HepG2 (cell line): ENCODE measurements around the gene SP3. TPM values are rescaled to one million over a fixed set of nuclear protein-coding genes. Genes with fewer than 3 reads are reported as not detected.

Source experiments
- ADNP ChIP-seq: sonication (generic); formaldehyde crosslinking; IDR thresholded peaks from 2 replicates; pipeline ENCODE4 v1.4.0; 2020; ENCODE audit warnings: missing genetic modification reagents
- BHLHE40 ChIP-seq: IDR thresholded peaks from 2 replicates; pipeline ENCODE4 v1.6.1; 2011; ENCODE audit warnings: low read length, improper control_type of control experiment
- CEBPZ ChIP-seq: IDR thresholded peaks from 2 replicates; pipeline ENCODE4 v1.6.1; 2012; ENCODE audit warnings: low read length, improper control_type of control experiment
- FOXA3 ChIP-seq: IDR thresholded peaks from 2 replicates; pipeline ENCODE4 v1.6.1; 2016; ENCODE audit warnings: missing genetic modification reagents, missing compliant biosample characterization
- HNRNPH1 ChIP-seq: fragments of 200-400 bp; formaldehyde crosslinking; optimal IDR thresholded peaks from 2 replicates; pipeline ENCODE3; 2017; ENCODE audit warnings: mild to moderate bottlenecking, low read depth, low read length
- HOXA7 ChIP-seq: sonication (generic); formaldehyde crosslinking; IDR thresholded peaks from 2 replicates; pipeline ENCODE4 v1.8.1; 2022; ENCODE audit warnings: mild to moderate bottlenecking, missing genetic modification reagents, moderate library complexity
- IKZF5 ChIP-seq: IDR thresholded peaks from 2 replicates; pipeline ENCODE4 v1.6.1; 2018; ENCODE audit warnings: missing genetic modification reagents, mild to moderate bottlenecking, missing compliant biosample characterization
- KAT7 ChIP-seq: IDR thresholded peaks from 2 replicates; pipeline ENCODE4 v1.6.1; 2018; ENCODE audit warnings: borderline replicate concordance, missing compliant biosample characterization
- NFRKB ChIP-seq: fragments of 450-650 bp; IDR thresholded peaks from 2 replicates; pipeline ENCODE4 v1.6.1; 2017
- SOX5 ChIP-seq: IDR thresholded peaks from 2 replicates; pipeline ENCODE4 v1.6.1; 2016; ENCODE audit warnings: borderline replicate concordance
- TFDP2 ChIP-seq: sonication (generic); formaldehyde crosslinking; IDR thresholded peaks from 2 replicates; pipeline ENCODE4 v1.4.0; 2020; ENCODE audit warnings: missing genetic modification reagents
- THAP9 ChIP-seq: sonication (generic); formaldehyde crosslinking; IDR thresholded peaks from 2 replicates; pipeline ENCODE4; 2020; ENCODE audit warnings: missing genetic modification reagents, mild to moderate bottlenecking, borderline replicate concordance
- ZBTB1 ChIP-seq: sonication (generic); formaldehyde crosslinking; IDR thresholded peaks from 2 replicates; pipeline ENCODE4 v1.4.0; 2020; ENCODE audit warnings: missing genetic modification reagents, borderline replicate concordance
- ZBTB42 ChIP-seq: sonication (generic); formaldehyde crosslinking; IDR thresholded peaks from 2 replicates; pipeline ENCODE4 v1.5.0; 2020; ENCODE audit warnings: mild to moderate bottlenecking, missing genetic modification reagents
- ZBTB44 ChIP-seq: sonication (generic); formaldehyde crosslinking; IDR thresholded peaks from 2 replicates; pipeline ENCODE4 v1.4.0; 2020; ENCODE audit warnings: missing genetic modification reagents
- ZFP36 ChIP-seq: fragments of 150-350 bp; IDR thresholded peaks from 2 replicates; pipeline ENCODE4 v1.6.1; 2018; ENCODE audit warnings: borderline replicate concordance, low read length, low read depth; ENCODE audit not compliant: partially characterized antibody
- ZNF33A ChIP-seq: sonication (generic); formaldehyde crosslinking; IDR thresholded peaks from 2 replicates; pipeline ENCODE4 v1.5.1; 2020; ENCODE audit warnings: missing genetic modification reagents, mild to moderate bottlenecking, moderate library complexity, borderline replicate concordance
- ZNF382 ChIP-seq: sonication (generic); formaldehyde crosslinking; IDR thresholded peaks from 2 replicates; pipeline ENCODE4 v1.5.0; 2020; ENCODE audit warnings: missing genetic modification reagents, mild to moderate bottlenecking, borderline replicate concordance
- ZNF652 ChIP-seq: IDR thresholded peaks from 2 replicates; pipeline ENCODE4 v1.6.1; 2016; ENCODE audit warnings: low read depth, borderline replicate concordance
- ZNF672 ChIP-seq: sonication (generic); formaldehyde crosslinking; IDR thresholded peaks from 2 replicates; pipeline ENCODE4 v1.8.1; 2022; ENCODE audit warnings: missing genetic modification reagents
- ZNF709 ChIP-seq: sonication (generic); formaldehyde crosslinking; IDR thresholded peaks from 2 replicates; pipeline ENCODE4 v1.5.0; 2020; ENCODE audit warnings: mild to moderate bottlenecking, missing genetic modification reagents
- ZNF737 ChIP-seq: sonication (generic); formaldehyde crosslinking; IDR thresholded peaks from 2 replicates; pipeline ENCODE4 v1.5.0; 2020; ENCODE audit warnings: missing genetic modification reagents, mild to moderate bottlenecking, borderline replicate concordance
- polyA plus RNA-seq, 8 experiments: library from polyadenylated mRNA; depleted of rRNA in 3 of 8; stranded (reverse) in 7 of 8; unstranded in 1 of 8; fragments of >200 nt; fragmentation: Illumina TruSeq in 4 of 8; extraction: Trizol in 4 of 8; gene quantifications; 2 replicates each; pipeline versions ENCODE4 v1.2.1 to v1.2.3, GENCODE V29; 2011 to 2016; ENCODE audit warnings: low read depth in 4 of 8, missing spikeins in 1 of 8, mixed read lengths in 1 of 8; ENCODE audit not compliant: insufficient read depth in 1 of 8
- total RNA-seq, 5 experiments: library from RNA; depleted of rRNA; stranded (reverse); fragments of >200 nt; fragmentation: Illumina TruSeq; extraction: Trizol; gene quantifications; 2 replicates each; pipeline ENCODE4 v1.2.3, GENCODE V29; 2016; ENCODE audit warnings: low read depth in 1 of 5

SP3 gene
- total and polyA plus RNA-seq, 2 of the 13 experiments (the other 11 are each of a cell fraction or from before 2014, with no cell fraction given) = 57.3 to 132 TPM

GRCh38 chr2:173986805-173987204, 21.6 kb upstream of the SP3 start (continued):
- no peak for TF ChIP-seq ZNF737 (CRISPR knock-in tag)
- TF ChIP-seq CEBPZ = no peak
- no peak for TF ChIP-seq ZNF672 (CRISPR knock-in tag)
- peak; percentile 82 for TF ChIP-seq FOXA3 (CRISPR knock-in tag)
- TF ChIP-seq IKZF5 (CRISPR knock-in tag) = no peak
- TF ChIP-seq ZNF652 (CRISPR knock-in tag) = peak; percentile 73
- TF ChIP-seq ZBTB1 = no peak
- TF ChIP-seq HOXA7 = no peak
- no peak for TF ChIP-seq ZNF382 (CRISPR knock-in tag)
- TF ChIP-seq ZNF709 (CRISPR knock-in tag) = no peak
- no peak for TF ChIP-seq NFRKB
- no peak for TF ChIP-seq BHLHE40
- no peak for TF ChIP-seq THAP9
- TF ChIP-seq ZBTB44 (CRISPR knock-in tag) = no peak
- no peak for TF ChIP-seq TFDP2 (CRISPR knock-in tag)
- TF ChIP-seq ADNP (CRISPR knock-in tag) = no peak
- no peak for TF ChIP-seq ZFP36
- no peak for TF ChIP-seq ZNF33A (CRISPR knock-in tag)
- TF ChIP-seq ZBTB42 (CRISPR knock-in tag) = no peak
- TF ChIP-seq KAT7 = no peak
- TF ChIP-seq SOX5 (CRISPR knock-in tag) = no peak
- no peak for TF ChIP-seq HNRNPH1
